NCI-H1105 (cell line): ENCODE results near the gene QPCTL.
"Not testable (repeated sequence)": the region's sequence is repeated elsewhere in the genome, so short reads cannot be mapped to it uniquely, and the experiment has no call there.

ENCODE experiments used
- DNase-seq: peaks from one replicate; lab custom pipeline; 2025; lab: John Stamatoyannopoulos, UW

QPCTL gene

DNA sequence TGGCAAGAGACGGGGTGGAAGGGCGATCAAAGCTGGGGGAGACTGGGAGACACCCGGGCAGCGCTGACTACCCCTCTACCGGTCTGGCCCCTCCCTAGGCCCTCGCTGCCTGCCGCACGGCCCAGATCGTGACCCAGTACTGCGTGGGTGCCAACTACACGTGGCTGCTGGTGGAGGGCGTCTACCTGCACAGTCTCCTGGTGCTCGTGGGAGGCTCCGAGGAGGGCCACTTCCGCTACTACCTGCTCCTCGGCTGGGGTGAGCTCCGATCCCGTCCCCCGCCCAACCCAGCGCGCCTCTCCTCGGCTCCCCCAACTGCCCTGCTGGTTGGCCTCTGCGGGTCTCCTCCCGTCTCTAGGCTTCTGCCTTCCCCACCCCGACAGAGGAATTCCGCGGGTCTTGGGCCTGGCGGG, 15.6 kb upstream of the QPCTL start:
- no peak for DNase-seq

DNA sequence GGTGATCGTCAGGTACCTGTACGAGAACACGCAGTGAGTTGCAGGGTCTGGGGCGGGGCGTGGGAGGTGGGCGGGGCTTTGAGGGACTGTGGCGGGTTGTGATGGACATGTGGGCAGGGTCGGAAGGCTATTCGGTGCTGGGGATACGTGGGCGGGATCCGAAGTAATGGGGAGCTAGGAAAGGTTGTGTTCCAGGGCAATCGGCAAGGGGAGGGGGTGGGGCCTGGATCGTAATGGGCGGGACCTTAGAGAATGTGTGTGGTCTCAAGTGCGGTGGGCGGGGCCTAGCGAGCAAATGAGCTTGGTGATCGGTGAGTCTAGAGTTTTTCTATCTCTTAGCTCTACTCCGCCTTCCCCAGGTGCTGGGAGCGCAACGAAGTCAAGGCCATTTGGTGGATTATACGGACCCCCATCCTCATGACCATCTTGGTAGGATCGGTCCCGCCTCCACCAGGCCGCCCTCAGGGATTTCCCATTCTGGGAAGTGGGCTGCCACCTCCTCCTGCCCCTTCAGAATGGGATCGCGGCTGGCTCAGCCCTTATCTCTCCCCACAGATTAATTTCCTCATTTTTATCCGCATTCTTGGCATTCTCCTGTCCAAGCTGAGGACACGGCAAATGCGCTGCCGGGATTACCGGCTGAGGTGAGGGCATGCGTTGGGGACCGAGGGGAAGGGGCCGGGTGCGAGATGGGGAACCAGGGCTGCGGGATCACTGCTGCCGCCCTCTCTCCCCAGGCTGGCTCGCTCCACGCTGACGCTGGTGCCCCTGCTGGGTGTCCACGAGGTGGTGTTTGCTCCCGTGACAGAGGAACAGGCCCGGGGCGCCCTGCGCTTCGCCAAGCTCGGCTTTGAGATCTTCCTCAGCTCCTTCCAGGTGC, 14.9 kb upstream of the QPCTL start:
- DNase-seq: peak; percentile 85

DNA sequence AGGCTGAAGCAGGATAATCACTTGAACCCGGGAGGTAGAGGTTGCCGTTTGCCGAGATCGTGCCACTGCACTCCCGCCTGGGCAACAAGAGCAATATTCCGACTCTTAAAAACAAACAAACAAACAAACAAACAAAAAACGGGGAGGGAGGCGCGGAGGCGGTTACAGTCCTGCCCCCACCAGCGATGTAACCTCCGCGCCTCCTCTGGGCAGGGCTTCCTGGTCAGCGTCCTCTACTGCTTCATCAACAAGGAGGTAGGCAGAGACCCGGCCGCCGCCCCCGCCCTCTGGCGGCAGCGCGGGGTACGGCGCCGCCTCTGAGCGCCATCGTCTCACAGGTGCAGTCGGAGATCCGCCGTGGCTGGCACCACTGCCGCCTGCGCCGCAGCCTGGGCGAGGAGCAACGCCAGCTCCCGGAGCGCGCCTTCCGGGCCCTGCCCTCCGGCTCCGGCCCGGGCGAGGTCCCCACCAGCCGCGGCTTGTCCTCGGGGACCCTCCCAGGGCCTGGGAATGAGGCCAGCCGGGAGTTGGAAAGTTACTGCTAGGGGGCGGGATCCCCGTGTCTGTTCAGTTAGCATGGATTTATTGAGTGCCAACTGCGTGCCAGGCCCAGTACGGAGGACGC, 11.0 kb upstream of the QPCTL start:
- DNase-seq: peak; percentile 81

DNA sequence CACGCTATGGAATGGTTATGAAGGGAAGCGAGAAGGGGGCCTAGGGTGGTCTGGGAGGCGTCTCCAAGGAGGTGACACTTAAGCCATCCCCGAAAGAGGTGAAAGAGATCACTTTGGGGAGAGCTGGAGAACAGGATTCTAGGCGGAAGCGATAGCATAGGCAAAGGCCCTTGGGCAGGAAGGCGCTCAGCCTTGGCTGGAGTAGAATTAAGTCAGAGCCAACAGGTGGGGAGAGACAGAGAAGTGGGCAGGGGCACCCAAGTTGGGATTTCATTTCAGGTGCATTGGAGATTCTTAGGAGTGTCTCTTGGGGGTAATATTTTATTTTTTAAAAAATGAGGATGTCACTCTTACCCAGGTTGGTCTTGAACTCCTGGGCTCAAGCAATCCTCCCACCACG, 10.3 kb upstream of the QPCTL start:
- no peak for DNase-seq

DNA sequence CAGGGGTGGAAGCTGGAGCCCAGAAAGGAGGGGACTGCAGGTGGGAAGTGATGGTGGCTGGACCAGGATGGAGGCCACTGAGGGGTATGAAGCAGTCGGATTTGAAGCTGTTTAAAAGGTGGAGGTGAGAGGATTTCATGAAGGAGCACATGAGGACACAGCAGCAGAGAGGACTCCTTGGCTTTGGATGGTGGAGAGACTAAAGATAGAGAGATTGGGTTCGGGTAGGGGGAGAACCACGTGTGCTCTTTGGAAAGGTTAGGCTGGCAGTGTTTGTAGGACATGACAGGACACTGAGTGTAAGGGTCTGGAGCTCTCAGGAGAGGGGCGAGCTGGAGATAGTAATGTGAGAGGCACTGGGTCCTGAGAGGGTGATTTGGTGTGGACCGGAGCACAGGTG, 9.6 kb upstream of the QPCTL start:
- DNase-seq: no peak

DNA sequence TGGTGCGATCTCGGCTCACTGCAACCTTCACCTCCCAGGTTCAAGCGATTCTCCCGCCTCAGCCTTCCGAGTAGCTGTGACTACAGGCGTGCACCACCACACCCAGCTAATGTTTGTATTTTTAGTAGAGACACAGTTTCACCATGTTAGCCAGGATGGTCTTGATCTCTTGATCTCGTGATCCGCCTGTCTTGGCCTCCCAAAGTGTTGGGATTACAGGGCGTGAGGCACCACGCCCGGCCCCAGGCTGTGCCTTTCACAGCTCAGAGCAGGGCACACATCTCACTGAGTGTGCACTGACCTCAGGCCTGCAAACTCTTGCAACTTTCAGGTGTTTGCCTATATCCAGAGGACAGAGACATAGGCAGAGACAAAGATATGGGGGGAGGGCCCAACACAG, 7.4 kb upstream of the QPCTL start:
- not testable (repeated sequence) for DNase-seq

DNA sequence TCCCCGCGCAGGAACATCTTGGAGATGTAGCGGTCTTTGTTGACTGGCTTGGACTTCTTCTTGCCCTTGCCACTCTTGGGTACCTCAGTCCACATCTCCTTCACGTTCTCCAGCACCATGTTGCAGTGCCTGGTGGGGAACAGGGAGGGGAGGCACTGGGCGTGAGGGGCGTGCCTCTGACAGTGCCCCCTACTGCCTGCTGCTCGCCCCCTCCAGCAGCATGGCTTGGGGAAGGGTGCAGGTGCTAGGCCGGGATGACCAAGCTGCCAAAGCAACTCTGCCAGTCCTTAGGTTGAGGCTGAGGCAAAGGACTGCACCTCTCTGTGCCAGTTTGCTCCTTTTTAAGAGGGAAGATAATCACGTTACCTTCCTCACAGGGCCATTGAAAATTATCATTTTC, 4.9 kb upstream of the QPCTL start:
- no peak for DNase-seq

DNA sequence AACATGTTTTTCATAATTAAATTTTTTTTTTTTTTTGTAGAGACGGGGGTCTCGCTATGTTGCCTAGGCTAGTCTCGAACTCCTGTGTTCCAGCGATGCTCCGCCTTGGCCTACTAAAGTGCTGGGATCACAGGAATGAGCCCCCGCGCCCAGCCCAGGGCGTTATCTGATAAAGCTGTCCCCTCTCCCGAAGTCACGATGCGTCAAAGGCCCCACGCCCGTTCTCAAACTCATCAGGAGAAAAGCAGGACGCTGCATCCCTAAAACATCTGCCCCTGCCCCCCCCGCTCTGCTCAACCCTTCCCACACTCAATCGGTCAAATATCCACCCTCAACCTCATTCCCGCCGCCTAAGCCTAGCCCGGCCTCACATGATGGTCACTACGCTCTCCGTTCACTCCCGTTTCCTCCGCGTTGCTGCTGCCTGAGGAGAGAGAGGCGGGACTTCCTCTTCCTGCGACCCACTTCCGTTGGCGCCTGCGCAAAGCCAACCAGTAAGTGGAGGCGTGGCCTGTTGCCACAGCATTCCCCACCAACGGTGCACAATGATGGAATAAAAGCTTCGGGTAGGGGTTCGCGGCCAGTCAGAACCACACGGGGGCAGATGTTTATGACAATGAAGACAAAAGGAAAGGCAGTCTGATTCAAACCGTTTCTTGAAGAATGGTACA, 815 bp upstream of the QPCTL start, which contains the start of gene SNRPD2:
TSS of gene SNRPD2 (minus strand) at position 438 of the 671 bp plus-strand sequence. CDS start at position 373, 65 bp downstream.
- peak; percentile 94 for DNase-seq

DNA sequence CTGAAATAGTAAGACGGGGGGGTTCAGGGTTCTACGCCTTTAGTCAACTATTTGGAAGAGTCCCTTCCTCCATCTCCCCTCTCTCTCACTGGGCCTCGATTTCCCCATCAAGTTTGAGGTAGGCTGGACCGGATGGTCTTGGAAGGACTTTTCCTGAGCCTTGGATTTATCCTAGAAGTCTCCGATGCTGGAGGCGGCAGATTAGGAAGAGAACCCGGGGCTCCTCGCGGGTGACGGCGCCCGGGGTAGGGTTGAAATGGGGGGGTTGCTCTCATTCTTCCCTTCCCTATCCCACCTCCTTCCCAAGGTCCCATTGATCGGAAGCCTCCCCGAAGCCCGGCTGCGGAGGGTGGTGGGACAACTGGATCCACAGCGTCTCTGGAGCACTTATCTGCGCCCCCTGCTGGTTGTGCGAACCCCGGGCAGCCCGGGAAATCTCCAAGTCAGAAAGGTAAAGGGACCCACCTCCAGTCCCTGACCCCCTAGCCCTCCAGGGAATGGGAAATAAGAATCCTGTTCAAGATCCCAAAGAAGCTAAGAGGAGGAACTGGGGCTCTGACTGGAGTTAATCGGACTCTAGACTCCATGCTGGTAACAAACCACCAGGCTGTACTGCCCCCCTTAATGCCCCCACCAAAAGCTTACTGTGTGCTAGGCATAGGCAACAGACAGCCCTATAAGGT, 781 bp downstream of the QPCTL start:
- peak; percentile 48 for DNase-seq

DNA sequence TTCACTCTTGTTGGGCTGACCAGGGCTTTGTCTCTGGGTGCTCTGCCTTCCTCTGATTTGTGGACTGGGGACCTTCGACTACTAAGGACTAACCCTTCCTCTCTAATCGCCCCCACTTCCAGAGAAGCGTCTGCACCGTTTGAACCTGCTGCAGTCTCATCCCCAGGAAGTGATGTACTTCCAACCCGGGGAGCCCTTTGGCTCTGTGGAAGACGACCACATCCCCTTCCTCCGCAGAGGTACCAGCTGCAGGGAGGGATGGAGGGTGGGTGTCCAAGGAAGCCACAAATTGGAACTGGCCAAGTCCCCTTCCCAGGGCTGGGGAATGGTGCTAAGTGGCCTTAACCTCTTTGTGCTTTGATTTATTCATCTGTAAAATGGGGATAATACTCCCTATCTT, 9.2 kb downstream of the QPCTL start:
- no peak for DNase-seq

DNA sequence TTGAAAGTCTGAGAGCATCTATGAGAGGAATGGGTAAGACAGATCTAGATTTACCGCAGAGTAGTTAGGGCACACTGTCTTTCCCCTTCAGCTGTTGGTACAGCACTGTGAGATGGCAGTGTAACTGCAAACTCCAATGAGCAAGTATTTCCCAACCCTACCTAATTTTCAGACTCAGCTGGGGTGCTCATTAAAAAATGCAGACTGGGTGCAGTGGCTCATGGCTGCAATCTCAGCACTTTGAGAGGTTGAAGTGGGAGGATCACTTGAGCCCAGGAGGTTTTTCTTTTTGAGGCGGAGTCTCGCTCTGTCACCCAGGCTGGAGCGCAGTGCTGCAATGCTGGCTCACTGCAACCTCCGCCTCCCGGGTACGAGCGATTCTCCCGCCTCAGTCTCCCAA, 12.6 kb downstream of the QPCTL start:
- DNase-seq: no peak

DNA sequence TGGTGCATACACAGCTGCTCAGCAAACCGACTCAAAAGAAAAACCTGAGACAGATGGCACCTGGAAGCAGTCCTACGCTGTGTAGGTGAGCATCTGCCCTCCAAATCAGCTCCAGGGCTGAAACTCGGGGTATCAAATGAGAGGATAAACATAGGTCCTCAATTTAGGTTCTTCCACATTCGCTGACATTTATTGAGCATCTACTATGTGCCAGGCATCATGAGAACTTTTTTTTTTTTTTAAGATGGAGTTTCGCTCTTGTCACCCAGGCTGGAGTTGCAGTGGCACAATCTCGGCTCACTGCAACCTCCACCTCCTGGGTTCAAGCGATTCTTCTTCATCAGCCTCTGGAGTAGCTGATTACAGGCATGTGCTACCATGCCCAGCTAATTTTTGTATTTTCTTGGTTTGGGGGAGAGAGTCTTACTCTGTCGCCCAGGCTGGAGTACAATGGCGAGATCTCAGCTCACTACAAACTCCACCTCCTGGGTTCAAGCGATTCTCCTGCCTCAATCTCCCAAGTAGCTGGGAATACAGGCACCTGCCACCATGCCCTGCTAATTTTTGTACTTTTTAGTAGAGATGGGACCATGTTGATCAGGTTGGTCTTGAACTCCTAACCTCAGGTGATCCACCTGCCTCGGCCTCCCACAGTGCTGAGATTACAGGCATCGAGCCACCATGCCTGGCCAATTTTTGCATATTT, 13.4 kb downstream of the QPCTL start:
- DNase-seq: no peak

DNA sequence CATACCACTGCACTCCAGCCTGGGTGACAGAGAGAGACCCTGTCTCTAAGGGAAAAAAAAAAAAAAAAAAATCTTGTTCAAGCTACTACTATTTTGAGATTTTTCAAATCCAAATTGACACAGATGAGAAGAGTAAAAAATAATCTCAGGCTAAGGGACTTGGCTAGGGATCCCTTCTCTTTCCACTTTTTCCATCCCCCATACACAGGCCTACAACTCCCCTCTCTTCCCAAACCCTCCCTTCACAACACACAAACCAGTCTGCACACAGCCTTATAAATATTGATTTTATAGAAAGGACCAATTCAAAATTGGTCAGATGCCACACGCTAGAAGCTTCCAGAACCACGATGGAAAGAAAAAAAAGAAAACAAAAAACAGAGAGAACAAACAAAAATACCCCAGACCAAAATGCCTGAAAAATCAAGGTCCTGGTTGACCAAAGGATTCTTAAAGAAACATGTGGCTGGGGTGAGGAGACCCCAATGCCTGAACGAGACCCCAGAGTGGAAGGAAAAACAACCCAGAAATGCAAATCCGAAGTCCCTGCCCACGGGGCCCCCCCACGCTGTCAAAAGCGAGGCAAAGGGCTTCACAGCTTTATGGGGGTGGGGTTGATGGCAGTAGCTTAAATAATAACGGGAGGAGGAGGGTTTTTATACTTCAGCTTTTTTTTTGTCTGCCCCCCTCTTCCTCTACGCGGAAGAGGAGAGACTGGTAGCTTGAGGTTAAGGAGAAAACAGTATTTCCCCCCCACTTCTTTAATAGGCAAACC, 18.1 kb downstream of the QPCTL start:
- no peak for DNase-seq

DNA sequence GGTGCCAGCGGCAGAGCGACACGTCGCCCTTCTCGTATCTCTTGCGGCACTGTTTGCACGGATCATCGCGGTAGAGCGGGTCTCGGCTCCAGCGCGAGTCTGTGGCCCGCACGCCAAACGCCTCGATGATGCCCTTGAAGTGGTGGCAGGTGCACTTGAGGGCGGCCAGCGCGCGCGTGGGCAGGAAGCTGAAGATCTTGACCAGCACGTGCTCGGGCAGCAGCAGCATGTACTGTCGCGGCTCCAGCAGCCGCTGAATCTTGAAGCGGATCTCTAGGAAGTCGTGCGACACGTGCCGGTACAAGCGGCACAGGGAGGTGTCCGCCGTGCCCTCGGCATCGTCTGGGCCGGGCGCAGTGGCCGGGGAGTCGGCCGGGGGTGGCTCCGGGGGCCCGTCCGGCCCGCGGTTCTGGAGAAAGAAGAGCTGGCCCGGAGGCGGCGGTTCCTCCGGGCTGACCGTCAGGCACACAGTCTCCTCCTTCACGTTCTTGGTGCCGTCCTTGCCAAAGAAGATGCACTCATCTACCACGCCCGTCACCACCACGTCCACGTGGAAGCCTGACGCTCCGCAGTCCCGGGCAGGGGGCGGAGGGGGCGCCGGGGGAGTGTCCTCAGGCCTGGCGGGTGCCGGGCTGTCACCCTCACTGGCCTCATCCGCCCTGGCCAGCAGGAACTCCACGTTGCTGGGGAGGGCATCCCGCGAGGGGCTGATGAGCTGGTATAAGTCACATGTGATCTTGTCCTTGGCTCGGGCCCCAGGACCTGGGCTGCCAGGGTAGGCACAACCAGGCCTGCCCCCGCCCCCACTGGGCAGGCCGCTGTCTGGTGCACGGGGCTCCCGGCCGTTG, 19.6 kb downstream of the QPCTL start:
- no peak for DNase-seq

DNA sequence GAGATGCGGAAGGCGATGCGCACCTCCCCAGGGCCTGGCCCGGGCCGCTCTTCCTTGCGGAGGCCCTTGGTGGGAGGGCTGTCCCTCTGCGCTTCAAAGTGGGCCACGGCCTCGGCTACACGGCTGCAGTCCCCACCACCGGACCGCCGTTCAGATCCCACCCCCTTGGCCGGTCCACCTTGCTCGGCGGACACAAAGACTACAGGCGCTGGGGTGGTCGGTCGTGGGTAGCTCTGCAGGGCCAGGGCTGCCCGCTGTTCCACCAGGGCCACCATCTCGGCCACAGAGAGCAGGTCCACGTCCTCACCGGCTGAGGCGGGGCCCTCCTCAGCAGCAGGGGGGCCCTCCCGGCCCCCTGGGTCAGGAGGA, 20.2 kb downstream of the QPCTL start:
- DNase-seq: no peak

DNA sequence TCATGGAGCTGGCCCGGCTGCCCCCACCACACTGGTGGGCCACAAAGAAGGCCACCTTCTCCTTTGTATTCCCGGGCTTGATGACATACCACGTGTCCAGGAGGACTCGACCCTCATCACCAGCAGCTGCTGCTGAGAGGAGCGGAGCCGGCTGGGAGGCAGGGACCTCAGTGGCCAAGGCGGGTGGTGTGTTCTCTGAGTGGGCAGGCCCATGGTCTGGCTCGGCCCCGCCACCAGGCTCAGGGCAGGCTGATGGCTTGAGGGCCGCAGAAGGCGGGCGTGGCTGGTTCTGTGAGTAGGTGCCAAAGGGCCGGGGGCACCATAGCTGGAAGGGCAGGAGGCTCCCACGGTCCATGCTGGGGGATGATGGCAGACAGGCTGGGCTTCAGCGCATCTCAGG, 20.7 kb downstream of the QPCTL start:
- DNase-seq: no peak

DNA sequence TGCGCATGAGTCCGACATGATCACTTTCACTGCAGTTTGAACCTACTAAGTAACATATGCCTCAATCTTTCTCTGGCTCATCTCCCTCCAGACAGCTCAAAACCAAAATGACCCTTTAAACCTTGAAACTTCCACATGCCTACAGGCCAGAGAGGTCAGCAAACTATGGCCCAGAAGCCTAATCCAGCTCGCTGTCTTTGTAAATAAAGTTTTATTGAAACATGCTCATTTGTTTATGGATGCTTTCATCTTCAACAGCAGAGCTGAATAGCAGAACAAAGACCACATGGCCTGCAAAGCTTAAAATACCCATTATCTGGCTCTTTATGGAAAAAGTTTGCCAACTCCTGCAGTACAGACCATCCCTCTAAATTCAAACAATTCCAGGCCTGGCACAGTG, 22.7 kb downstream of the QPCTL start:
- no peak for DNase-seq

DNA sequence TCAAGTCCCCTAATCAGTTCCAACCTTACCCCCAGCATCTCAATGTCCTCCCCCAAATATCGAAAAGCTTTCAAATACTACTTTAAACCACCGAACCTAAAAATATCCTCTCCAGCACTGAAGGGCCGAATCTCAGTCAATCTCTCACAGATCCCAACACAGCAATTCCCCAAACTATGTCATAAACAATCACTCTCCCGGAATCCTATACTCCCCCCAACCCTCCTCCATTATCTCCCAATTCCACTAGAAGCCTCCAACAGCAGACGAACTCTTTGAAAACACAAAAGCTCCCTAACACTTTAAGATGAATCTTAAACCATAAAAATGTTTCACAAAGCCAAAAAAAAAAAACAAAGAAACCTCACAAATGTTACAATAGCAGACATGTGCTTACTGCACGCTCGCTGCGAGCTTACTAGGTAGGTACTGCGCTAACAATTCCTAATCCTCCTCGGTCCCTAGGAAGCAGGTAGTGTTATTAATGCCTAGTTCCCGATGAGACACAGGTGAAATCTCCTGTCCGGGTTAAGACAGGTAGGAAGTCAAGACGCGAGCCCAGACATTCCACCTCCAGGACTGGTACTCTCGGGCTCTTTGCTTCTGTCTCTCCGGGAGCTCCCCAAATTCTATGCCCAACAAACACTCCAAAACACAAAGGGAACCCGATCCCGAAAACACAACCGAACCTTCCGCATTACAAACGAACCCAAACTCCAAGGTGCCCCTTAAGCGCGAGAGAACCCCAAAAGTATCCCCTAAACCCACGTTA, 24.1 kb downstream of the QPCTL start:
- peak; percentile 2 for DNase-seq
